ENCODE data around the gene IL1RN. TPM values are rescaled to one million over a fixed set of nuclear protein-coding genes. Genes with fewer than 3 reads are reported as not detected.

Gene IL1RN
- total RNA-seq, 1 donor from 2014 or later, result not detected

DNA sequence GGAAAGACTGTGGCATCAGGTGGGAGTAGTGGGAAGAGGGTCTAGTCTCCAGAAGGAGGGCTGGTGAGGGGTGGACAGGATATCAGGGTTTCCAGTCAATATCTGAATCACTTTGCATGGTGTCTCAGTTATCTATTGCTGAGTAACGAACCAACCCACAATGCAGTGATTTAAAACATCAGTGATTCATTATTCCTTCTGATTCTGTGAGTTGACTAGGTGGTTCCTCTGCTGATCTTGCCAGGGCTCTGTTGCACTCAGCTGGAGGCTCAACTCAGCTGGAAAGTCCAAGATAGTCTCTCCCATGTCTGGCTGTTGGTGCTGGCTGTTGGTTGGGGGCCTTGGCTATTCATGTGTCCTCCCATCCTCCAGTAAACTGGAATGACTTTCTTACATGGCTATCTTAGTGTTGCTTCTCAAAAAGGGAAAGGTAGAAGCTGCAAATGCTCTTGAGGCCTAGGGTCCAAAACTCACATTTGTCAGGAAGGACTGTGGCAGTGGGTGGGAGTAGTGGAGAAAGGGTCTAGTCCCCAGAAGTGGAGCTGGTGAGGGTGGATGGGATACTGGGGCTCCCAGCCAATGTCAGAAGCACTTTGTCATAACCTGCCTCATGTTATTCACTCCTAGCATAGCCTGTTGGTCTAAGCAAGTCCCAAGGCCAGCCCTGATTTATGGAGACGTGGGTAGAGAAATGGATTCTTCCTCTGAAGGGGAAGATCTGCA, 45.7 kb upstream of the IL1RN start:
- Mint-ChIP-seq H3K27me3 (ENCODE audit: unreplicated experiment) (peaks cover 9% of the 10 kb centered on the region), H3K4me1 (ENCODE audit: unreplicated experiment) (no peaks in the 10 kb centered on the region)
- TF ChIP-seq, protein P1, sequence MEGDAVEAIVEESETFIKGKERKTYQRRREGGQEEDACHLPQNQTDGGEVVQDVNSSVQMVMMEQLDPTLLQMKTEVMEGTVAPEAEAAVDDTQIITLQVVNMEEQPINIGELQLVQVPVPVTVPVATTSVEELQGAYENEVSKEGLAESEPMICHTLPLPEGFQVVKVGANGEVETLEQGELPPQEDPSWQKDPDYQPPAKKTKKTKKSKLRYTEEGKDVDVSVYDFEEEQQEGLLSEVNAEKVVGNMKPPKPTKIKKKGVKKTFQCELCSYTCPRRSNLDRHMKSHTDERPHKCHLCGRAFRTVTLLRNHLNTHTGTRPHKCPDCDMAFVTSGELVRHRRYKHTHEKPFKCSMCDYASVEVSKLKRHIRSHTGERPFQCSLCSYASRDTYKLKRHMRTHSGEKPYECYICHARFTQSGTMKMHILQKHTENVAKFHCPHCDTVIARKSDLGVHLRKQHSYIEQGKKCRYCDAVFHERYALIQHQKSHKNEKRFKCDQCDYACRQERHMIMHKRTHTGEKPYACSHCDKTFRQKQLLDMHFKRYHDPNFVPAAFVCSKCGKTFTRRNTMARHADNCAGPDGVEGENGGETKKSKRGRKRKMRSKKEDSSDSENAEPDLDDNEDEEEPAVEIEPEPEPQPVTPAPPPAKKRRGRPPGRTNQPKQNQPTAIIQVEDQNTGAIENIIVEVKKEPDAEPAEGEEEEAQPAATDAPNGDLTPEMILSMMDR (IDR thresholded peaks at IDR 0.05; ENCODE audit: unreplicated experiment), result no peak

DNA sequence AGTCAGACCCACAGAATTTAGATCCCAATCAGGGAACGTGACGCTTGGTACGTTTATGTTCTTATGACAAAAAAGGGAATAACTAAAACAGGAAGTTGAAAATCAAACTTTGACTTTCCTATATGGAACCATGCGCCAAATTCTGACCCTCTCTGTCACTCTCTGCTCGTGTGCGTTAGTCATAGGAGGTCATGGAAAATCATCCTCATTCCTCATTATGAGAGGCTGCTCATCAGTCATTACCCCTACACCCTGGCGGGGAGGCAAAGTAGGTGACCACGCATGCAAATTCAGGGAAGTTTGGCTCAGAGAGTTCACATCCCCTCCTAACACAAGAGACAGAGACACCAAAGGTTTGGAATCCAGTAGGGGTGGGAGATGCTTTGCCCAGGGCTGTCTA, 44.1 kb upstream of the IL1RN start:
- no peaks in the 10 kb centered on the region for H3K9me3 Mint-ChIP-seq (ENCODE audit: unreplicated experiment)
- H3K27me3 Mint-ChIP-seq (ENCODE audit: unreplicated experiment), result peaks cover 3% of the 10 kb centered on the region
- no peak for DNase-seq (ENCODE audit: low spot score)
- H3K4me1 Mint-ChIP-seq (ENCODE audit: unreplicated experiment), result no peaks in the 10 kb centered on the region
- no peak overlapping the region for H3K4me3 Mint-ChIP-seq (ENCODE audit: unreplicated experiment)
- TF ChIP-seq, protein P1 (IDR thresholded peaks at IDR 0.05; ENCODE audit: unreplicated experiment), result no peak
- H3K27ac Mint-ChIP-seq (ENCODE audit: unreplicated experiment), result no peak overlapping the region
- H3K36me3 Mint-ChIP-seq (ENCODE audit: low read depth, unreplicated experiment), result no peaks in the 10 kb centered on the region

More for the DNA sequence above, 45.7 kb upstream of the IL1RN start:
- Mint-ChIP-seq H3K4me3 (ENCODE audit: unreplicated experiment) (no peak overlapping the region), H3K9me3 (ENCODE audit: unreplicated experiment) (no peaks in the 10 kb centered on the region), H3K36me3 (ENCODE audit: low read depth, unreplicated experiment) (no peaks in the 10 kb centered on the region), H3K27ac (ENCODE audit: unreplicated experiment) (no peak overlapping the region)
- DNase-seq (ENCODE audit: low spot score), result no peak

DNA sequence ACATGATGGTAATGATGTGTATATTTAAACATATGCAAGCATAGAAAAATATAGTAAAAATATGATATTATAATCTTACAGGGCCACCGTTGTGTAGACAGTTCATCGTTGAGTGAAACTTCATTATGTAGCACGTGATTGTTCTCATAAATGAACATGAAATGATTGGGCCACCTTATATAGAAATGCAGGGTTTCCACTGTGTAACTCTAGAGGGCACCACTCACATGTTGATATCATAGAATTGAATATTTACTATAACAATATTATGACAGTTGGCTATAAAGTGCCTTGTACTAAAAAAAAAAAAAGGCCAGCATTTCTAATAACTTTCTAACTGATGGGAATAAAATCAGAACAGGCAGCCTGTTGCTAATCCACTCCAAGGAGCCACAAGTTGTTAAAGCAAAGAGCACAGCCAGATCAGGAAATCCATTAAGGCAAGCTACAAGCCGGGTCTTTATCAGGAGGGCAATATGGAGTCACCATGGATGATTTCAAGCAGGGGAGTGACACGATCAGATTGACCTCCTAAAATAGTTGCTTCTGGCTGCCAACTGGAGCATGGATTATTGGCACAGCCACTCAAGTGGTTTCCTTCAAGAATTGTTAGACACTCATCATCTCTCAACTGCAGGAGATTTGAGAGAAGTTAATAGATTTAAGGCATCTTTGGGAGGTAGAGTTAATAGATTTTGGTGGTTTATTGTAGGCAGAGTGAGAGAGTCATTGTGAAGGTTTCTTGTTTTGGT, 43.0 kb upstream of the IL1RN start:
- no peaks in the 10 kb centered on the region for H3K4me1 Mint-ChIP-seq (ENCODE audit: unreplicated experiment)
- H3K27ac Mint-ChIP-seq (ENCODE audit: unreplicated experiment), result no peak overlapping the region
- no peak for DNase-seq (ENCODE audit: low spot score)
- H3K27me3 Mint-ChIP-seq (ENCODE audit: unreplicated experiment), result peaks cover 3% of the 10 kb centered on the region
- TF ChIP-seq, protein P1 (IDR thresholded peaks at IDR 0.05; ENCODE audit: unreplicated experiment), result peak; percentile 32
- H3K4me3 Mint-ChIP-seq (ENCODE audit: unreplicated experiment), result no peak overlapping the region
- no peaks in the 10 kb centered on the region for H3K36me3 Mint-ChIP-seq (ENCODE audit: low read depth, unreplicated experiment)
- H3K9me3 Mint-ChIP-seq (ENCODE audit: unreplicated experiment), result no peaks in the 10 kb centered on the region

DNA sequence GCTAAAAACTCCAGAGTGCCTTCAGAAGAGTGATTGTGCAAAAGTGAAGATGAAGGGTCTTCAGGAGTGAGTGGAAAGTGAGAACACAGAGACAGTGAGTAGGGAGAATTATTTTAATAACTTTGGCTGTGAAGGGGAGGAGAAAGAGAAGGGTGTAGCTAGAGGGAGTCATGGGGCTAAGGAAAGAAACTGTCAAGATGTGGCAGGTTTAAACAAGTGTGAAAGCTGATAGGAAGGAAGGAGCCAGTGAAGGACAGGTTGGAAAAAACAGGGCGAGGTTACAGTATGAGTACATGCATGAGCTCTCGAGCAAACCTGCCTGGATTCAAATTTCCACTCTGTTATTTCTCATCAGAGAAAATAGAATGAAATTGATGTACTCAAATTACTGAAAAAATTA, 41.9 kb upstream of the IL1RN start:
- no peaks in the 10 kb centered on the region for H3K4me1 Mint-ChIP-seq (ENCODE audit: unreplicated experiment)
- no peaks in the 10 kb centered on the region for H3K9me3 Mint-ChIP-seq (ENCODE audit: unreplicated experiment)
- H3K27ac Mint-ChIP-seq (ENCODE audit: unreplicated experiment), result no peak overlapping the region
- TF ChIP-seq, protein P1 (IDR thresholded peaks at IDR 0.05; ENCODE audit: unreplicated experiment), result no peak
- H3K36me3 Mint-ChIP-seq (ENCODE audit: low read depth, unreplicated experiment), result no peaks in the 10 kb centered on the region
- no peak for DNase-seq (ENCODE audit: low spot score)
- no peak overlapping the region for H3K4me3 Mint-ChIP-seq (ENCODE audit: unreplicated experiment)
- peaks cover 3% of the 10 kb centered on the region for H3K27me3 Mint-ChIP-seq (ENCODE audit: unreplicated experiment)

Data from endothelial cell (in vitro differentiated cells).